HG02981 (cell line): ENCODE data around the gene SLC9A3.

Source experiments
- ATAC-seq: cut with Tn5 transposase; IDR thresholded peaks from one replicate; pipeline ENCODE4 v1.9.1; 2021; ENCODE audit warnings: mild to moderate bottlenecking, moderate library complexity; ENCODE audit not compliant: unreplicated experiment

Gene SLC9A3

DNA sequence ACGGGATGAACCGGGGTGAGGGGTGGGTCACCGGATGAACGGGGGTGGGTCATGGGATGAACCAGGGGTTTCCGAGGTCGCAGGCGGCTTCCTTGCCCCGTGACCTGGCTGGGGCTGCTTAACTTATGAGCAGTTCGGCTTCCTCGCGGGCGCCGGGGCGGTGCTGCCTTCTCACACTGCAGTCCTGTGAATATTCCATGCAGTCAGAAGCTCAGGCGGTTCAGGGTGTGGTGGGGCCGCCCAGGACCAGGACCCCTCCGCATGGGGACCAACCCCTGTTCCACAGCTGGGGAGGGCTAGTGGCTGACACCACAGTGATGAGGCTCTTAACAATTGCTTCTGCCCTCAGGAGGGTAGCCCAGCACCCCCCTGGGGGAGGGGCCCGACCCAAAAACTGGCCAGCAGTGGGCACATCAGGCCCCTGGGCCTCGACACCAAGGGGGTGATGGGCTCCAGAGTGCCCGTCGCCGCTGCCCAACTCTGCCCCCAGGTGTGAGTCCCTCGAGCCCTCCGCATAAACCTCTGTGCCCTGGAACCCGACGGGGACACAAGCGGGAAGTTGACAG is 30.9 kb upstream of the SLC9A3 start:
- no peak for ATAC-seq

DNA sequence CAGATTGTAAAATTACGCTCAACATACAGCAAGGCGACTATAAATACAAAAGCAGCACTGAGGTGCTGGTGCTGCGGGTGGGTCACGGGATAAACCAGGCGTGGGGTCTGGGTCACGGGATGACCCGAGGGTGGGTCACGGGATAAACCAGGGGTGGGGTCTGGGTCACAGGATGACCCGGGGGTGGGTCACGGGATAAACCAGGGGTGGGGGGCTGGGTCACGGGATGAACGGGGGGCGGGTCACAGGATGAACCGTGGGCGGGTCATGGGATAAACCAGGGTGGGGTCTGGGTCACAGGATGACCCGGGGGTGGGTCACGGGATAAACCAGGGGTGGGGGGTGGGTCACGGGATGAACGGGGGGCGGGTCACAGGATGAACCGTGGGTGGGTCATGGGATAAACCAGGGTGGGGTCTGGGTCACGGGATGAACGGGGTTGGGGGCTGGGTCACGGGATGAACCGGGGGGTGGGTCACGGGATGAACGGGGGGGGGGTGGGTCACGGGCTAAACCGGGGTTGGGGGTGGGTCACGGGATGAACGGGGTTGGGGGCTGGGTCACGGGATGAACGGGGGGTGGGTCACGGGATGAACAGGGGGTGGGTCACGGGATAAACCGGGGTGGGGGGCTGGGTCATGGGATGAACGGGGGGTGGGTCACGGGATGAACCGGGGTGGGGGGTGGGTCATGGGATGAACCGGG is 30.2 kb upstream of the SLC9A3 start:
- ATAC-seq, result no peak

DNA sequence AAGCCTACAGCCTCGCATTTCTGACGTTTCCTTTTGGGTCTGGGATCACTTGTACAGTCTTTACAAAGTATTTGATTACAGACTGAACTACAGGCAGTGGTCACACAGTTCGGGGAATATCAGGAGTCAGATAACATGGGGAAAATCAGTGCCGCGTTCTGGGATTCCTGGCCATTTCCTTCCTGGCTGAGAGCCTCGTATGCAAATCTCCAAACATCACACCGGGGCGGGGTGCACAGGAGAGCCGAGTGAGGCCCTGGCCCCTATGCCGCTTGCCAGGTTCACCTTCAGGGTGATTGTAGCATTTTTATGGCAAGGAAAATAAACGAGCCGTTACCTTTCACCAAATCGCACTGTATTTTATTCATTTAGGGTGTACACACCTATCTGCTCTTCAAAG is 29.6 kb upstream of the SLC9A3 start:
- ATAC-seq, result no peak

DNA sequence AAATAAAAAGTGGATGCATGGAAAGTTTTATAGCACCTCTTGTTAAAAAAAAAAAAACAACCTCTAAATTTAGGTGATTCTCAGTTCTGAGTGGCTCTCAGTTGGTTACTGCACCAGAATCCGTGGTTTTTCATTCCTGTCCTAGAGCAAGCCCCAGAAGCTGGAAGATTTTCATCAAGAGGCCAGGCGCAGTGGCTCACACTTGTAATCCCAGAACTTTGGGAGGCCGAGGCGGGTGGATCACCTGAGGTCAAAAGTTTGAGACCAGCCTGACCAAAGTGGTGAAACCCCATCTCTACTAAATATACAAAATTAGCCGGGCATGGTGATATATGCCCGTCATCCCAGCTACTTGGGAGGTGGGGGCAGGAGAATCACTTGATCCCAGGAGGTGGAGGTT is 27.2 kb upstream of the SLC9A3 start:
- ATAC-seq, result no peak

DNA sequence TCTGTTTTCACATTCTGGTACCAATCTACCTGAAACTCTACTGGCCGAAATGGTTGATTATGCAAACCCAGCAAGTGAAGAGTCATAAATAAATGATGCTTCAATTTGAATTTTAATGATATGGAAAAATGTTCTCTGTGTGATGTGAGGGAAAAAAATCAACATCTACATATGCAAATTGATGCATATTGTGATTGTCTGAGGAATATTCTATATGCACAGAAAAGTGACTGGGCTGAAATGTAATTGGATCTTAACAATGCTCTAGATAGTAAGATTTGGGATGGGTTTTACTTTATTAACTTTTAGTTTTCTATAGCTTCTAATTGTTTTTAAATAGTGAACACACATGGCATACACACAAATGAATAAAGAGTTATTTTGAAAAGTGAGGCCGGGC is 25.0 kb upstream of the SLC9A3 start:
- no peak for ATAC-seq

DNA sequence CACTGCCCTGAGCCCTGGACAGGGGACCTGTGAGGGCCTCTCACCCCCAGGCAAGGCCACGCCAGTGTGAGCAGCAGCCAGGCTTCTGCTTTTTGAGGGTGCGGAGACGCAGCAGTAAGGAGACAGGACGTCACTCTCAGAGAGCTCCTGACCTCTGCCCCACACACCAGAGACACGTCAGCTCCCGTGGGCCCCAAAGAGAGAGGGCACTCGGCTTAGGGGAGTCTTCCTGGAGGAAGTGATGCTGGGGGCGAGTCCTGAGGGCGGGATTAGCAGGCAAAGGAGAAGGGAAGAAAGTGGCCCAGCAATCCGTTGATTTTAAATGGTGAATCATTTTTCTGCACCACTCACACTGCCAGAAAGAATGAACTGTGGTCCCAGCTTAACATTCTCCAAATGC is 24.0 kb upstream of the SLC9A3 start:
- no peak for ATAC-seq

DNA sequence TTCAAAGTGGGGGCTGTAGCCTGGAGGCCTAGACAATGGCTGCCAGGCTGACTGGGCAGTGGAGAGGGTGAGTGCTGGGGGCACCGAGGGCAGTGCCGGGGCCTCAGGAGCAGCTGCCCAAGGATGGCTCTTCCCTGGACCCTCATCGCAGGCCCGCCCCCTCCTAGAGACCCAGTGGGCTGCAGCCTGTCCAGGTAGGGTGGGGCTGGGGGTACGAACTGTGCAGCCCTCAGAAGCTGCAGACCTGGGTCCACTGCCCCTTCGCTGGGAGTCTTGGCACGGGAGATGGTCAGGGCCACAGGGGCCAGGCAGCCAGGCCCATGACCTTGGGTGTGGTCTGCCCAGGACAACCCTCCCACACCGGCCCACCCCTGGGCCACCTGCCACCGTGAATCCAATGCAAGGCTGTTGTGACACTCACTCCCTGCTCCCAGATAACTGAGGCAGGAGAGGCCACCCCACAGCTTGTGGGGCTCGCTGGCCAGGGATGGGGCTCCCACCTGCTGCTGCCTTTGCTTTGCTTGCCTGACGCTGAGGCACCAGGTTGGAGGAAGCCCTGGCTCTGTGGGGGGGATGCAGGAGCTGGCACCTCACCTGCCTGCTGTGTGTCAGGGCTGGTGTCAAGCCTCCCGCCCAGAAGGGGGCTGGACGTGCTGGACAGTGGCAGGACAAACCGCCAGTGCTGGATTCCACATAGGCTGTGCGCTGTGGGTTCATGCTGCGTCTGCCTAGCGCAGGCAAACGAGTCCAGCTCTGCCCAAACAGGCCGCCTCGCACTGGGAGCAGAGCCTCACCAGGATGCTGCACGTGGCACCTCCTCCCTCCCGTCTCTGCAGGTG is 23.1 kb upstream of the SLC9A3 start:
- no peak for ATAC-seq

DNA sequence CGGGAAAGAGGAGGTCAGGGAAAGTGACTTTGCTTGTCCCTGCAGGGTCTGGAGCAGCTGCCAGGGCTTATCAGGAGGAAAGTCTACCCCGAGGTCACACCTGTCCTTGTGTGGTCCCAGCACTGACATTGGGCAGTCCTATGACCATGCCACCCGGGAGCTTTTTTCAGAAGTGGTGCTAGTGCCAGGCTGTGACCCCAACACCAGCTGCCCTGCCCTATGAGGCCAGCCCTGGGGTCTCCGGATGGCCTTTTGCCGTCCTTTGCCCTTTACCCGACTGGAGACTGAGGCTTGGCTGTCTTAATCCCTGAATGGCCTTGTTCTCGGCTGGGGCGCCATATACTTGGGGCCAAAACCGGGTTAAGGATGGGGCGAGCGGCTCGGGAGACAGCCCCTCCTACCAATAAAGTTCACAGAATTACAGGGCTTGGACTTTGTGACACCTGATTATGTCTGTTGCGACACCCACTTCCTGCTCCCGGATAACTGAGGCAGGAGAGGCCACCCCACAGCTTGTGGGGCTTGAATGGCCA is 22.2 kb upstream of the SLC9A3 start:
- ATAC-seq, result no peak

DNA sequence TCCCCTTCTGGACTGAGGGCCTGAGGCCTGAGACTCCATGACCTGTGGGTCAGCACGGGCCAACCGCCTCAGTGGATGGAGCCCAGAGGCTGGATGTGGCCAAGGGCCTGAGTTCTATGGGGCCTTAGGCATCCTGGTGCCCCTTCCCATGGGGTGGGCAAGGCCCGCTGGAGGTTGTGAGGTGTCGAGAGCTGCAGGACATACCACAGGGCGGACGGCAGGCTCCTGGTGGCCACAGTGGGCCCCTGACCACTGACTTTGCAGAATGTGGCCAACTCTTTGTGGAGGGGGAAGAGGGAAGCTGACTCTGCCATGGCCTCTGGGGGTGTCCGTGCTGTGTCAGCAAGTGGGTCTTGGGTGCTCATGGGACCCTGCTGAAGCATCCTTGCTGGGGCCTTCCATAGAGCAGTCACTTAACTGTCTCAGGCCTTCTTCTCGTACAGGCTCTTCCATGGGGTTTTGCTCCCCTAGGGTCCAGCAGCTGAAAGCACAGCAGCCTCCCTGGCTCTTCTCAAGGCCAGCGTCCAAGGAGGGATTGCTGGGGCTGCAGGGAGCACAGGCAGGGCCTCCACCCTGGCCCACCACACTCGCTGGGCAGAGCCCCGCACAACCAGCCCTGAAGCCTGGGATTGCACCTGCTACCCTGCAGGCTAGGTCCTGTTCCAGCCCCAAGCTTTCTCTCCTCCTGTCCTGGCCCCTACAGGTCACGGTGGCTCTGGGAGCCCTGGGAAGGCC is 21.6 kb upstream of the SLC9A3 start:
- ATAC-seq, result no peak

DNA sequence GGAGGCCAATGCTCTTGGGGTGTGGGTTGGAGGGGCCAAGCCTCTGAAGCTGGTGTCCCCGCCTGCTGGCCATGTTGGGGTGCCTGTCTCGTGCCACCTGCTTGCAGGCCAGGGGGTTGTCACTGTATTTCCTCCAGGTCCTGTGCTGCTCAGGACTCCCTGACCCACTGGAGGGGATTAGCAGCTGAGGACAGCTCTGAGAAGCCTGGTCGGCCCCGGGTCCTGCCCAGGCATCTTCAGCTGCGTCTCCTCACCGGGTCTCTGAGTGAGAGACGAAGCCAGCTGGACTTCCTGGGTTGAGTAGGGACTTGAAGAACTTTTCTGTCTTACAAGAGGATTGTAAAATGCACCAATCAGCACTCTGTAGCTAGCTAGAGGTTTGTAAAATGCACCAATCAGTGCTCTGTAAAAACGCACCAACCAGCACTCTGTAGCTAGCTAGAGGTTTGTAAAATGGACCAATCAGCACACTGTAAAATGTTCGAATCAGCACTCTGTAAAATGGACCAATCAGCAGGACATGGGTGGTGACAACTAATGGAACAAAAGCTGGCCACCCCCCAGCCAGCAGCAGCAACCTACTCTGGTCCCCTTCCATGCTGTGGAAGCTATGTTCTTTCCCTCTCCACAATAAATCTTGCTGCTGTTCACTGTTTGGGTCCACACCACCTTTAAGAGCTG is 20.6 kb upstream of the SLC9A3 start:
- no peak for ATAC-seq

DNA sequence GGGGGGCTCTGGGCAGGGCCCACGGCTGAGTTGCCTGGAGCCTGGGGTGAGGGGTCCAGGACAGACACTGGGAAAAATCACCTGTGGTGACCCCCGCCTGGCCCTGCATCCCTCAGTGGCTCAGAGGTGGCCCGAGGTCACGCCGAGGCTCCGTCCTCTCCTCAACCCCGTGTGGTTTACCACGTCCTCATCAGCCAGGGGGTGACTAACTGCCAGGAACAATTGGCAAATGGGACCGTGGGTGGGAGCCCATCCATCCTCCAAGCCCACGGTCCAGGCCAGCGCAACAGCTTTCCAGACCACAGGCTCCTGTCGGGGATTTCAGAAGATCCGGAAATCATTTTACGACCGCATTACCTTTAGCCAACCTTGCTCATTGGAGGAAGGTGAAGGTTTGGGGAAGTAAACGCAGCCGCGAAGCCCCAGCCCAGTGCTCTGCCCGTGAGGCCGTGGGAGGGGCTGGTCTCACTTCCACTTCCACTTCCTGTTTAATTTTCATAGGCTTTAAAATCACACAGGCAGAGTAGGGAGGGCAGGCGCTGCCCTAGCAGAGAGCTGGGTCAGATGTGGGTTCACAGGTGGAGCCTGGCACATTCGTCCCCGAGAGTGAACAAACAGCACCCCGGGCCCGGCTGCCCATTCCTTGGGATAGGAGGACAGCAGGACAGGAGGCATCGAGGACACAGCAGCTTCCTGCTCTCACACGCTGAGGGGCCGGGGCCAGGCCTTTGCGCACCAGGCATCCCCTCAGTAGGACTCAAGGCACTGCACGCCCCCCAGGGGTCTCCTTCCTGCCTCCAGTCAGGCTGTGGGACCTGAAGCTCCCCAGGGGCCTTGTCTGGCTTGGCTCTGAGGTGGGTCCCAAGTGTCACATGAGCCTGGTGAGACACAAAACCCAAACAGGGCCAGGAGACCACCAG is 19.8 kb upstream of the SLC9A3 start:
- ATAC-seq, result peak; percentile 89

DNA sequence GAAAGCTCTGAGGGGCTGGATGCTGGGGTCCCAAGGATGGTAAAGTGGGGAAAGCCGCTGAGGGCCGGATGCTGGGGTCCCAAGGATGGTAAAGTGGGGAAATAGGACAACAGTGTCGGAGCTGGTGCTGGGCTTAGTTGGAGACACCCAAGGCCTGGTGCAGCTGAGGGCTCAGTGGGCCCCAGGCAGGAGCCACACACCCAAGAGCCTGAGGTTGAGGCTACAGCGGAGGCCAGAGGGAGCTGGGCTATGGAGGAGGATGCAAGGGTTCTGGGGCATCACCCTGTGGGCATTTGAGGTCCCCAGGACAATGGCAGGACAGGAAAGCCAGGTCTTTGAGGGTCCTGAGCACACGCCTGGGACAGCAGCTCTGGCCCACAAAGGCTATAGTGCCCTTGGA is 19.1 kb upstream of the SLC9A3 start:
- ATAC-seq, result peak; percentile 3

DNA sequence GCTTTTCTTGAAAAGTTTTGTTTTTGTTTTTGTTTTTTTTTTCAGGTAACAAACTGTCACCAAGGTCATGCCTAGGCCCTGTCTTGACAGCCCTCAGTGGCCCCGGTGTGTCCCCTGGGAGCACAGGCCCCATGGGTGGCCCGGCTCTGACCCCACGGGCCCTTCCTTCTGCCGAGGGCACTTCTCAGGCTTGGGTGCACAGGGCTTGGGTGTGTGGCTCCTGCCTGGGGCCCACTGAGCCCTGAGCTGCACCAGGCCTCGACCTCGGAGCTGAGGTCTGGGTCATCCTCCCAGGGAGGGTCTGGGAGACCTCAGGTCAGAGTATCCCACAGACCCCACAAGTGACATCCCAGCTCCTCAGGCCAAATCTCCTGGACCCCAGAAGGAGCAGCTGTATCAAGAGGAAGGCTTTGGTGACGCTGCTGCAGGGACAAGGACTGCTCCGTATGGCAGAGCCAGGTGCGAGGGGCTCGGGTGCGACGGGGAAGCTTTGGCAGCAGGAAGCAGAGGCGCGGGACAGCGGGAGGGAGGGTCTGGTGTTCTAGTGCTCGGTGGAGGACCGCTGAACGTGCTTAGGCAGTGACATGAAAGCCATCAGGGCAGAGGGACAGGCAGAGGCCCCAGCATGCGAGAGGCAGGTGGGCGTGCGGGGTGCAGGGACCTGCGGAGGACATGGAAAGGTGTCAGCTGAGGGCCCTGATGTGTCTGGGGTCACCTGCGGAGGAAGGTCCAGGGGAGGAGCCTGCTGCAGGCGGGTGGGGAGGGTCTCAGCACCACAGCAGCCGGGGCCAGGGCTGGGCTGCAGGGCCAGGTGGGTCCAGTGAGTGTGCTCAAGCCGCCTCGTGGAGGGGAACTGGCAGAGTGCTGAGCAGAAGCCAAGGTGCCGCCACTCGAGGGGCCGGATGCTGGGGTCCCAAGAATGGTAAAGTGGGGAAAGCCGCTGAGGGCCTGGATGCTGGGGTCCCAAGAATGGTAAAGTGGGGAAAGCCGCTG is 18.4 kb upstream of the SLC9A3 start:
- no peak for ATAC-seq

DNA sequence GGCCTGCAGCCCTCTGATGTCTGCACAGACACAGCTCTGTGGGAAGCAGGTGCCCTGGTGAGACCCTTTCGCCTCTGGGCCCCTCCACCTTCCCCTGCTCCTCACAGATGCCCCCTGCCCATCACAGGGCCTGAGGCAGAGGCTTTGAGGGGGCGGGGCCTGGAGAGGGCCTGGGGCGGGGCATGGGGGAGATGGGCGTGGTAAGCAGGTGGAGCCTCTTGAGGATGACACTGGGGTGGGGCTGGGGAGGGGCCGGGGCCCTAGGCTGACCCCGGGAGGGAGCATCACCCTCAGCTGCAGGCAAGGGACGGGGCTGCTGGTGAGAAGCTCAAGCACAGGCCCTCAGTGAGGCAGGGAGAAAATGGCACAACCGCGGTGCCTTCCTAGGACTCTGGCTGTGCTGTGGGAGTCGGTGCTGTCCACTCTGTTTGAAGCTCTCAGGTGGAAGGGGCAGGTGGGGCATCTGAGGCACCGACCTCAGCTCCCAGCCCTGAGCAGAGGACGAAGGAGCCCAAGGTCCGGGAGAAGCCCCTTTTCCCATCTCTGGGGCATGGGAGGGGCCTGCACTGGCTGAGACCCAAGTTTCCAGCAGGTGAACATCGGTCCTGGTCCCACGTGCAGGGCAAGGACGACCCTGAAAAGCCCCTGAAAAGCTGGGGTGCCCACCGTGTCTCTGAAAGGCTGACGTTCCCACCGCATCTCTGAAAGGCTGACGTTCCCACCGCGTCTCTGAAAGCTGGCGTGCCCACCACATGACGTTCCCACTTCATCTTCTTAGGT is 17.5 kb upstream of the SLC9A3 start:
- no peak for ATAC-seq

DNA sequence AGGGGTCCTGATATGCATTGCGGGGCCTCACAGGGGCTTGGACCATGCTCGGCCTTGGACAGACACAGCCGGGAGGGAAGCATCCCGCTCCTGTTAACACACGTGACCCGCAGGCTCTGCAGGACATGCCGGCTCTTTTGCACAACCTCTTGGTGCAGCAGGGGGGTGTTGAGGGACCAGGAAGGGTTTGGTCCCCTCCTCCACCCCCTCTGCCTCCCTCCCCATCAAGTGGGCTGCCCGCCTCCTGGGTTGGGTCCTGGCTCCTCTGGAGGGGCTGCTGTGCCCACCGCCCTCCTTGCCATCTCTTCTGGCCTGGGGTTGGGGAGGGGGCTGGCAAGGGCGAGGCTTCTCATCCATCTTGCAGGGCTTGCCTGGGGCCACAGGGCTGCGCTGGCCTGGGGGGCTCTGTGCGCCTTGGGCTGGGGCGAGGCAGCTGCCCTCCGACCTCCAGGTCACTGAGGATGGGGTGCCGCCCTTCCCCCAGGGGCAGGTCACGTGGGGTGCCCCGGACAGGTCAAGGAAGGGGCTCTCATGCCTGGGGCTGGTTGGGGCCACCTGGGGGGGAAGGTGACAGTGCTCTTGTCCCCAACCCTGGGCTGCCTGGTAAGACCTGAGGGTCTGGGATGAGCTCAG is 16.8 kb upstream of the SLC9A3 start:
- no peak for ATAC-seq

DNA sequence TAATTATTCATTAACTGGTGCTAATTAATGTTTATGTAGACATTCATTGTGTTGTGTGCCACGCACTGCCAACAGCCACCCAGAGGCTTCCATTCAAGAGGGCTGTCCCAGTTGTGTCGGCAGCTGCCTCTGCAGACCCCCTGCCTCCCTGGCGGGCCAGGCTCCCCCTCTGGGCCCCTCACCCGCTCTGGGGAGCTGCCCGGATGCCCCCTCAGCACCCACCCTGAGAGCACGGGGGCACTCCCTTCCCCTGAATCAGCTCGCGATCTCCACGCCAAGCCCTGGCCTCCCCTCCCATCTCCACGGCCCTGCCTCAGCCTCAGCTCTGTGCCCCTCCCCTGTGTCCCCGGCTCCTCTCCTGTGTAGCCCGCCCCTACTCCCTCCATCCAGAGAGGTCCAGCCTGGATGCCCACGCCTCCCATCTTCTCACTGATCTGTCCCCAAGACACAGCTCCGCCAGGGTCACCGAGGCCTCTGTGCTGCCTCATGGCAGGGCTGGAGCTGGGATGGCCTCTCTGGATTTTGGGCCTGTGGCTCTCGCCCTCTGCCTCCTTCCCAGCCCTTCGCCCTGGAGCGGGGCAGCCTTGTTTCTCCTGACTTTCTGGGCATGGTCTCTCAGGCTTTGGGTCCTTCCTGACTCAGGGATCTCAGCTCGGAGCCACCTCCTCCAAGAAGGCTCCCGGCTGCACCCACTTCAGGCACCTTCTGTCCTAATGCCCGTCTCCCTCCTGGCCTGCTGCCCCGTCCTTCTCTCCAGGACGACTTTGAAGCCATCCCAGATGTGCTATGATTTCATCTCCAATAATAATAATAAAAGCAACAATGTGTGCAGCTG is 16.0 kb upstream of the SLC9A3 start:
- ATAC-seq, result no peak
